GM19025 (cell line): ENCODE data around the gene UNC93B1.
"Not testable (repeated sequence)": the region's sequence is repeated elsewhere in the genome, so short reads cannot be mapped to it uniquely, and the experiment has no call there.

ENCODE experiments used
- ATAC-seq: cut with Tn5 transposase; IDR thresholded peaks from one replicate; pipeline ENCODE4 v1.9.1; 2021; ENCODE audit warnings: mild to moderate bottlenecking, low read depth, moderate library complexity; ENCODE audit not compliant: unreplicated experiment

The UNC93B1 gene

DNA sequence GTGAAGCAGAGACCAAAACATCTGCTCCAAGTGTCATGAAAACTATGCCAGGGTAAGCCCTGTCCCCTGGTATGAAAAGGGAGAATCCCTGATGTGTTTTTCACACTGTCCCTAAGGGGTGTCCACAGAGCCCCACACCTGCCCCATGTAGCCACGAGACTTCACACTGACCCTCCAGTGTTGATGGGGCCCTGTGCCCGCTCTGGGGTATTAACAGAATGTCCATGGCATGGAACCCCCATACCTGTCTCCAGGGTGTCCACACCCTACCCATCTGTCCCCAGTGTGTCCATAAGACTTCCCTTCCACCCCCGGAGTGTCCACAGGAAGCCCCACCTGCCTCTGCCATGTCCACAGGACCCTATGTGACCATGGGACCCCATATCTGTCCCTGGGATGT lies 8.8 kb downstream of the UNC93B1 start:
- not testable (repeated sequence) for ATAC-seq

DNA sequence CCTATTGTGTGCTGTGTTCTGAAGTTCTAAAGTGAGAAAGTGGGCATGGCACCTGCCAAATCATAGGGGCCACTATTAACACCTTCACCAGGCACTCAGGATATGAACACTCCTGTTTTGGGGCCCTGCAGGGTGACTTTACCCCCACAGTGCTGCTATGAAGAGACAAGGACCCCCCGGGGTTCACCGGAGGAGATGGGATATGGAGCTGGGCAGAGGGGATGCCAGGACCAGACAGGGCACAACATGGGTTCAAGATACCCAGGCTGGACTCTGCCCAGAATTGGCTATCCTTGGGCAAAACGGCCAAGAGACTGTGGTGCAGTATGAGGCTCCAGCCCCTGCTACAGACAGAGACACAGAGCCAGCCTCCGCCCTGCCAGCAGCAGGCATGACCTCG lies 9.5 kb downstream of the UNC93B1 start:
- ATAC-seq: not testable (repeated sequence)

DNA sequence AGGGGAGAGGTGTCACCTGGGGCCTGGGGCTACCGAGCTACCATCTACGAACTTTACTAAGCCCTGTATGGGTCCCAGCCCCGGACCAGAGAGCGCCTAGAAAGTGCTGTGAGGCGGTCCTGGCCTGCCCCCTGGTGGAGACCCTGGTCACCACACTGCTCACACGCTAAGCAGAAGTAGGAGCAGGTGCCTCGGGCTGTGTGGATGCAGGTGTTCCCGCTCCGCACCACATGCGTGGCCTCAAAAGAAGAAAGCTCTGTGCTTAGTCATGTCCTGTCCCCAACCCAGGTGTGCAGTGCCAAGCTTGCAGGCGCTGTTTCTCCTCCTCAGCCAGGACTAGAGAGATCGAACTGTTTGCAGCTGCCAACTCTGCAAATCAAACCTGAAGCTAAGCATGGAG lies 10.1 kb downstream of the UNC93B1 start:
- not testable (repeated sequence) for ATAC-seq

DNA sequence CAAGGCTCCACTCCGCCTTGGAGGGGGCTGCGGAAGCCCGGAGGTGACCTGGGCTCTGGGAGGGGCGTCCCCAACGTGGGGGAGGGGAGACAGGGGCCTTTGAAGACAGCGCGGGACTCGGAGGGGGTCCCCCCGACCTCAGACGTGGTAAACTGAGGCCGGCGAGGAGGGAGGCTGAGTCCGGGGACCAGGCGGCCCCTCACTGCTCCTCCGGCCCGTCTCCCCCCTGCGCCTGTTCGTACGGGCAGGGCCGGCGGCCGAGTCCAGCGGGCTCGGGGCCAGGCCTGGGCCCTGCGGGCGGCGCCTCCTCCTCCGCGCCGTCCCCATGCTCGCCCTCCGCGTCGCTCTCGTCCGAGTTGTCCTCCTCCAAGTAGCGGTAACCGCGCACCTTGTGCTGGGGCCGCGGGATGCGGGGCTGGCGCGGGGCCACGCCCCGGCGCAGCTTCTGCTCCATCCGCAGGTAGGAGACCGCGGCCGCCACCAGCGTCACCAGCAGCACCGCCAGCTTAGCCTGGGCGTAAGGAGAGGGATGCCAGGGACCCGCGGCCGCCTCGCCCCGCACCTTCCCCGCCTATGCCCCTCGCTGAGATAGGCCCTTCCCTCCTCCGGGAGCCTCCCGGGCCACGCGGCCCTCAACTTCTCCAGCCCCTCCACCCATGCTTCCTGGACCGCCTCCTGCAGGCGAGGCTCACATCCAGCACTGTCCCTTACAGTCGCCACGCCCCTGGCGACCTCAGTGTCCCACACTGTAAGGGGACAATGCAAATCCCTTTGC lies 12.4 kb downstream of the UNC93B1 start:
- not testable (repeated sequence) for ATAC-seq

DNA sequence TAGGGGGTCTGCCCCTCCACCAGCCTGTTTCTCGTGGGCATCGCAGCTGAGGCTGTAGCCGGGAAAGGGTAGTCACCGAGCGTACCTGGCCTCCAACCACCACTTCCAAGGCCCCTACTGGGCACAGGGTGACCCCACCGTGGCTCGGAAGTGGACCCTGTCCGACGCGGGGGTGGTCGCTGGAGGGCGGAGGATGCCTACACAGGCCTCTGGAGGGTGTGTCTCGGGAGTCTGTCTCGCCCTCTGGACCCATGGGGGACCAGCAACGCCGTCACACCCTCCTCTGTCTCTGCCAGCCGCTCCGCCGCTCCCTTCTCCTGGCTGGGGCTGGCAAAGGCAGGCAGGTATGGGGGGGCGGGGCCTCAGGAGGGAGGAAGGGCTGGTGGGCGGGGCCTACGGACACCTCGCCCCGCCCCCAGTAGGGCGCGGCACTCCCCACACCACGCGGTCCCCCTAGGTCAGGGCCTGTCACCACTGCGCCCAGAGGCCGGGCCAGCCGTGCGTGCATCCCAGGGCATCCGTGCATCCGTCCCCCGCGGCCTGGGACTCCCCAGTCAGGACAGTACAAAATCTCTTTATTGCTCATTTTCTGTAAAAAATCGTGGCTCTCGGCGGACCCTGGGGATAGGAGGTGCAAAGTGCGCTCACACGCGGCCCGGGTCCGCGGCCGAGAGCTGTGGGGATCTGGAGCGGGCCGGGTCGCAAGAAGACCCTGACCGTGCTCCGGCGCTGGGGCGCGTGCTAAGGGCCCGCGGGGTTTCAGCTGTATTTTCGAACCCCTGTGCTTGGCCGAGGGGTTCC lies 13.2 kb downstream of the UNC93B1 start:
- not testable (repeated sequence) for ATAC-seq

DNA sequence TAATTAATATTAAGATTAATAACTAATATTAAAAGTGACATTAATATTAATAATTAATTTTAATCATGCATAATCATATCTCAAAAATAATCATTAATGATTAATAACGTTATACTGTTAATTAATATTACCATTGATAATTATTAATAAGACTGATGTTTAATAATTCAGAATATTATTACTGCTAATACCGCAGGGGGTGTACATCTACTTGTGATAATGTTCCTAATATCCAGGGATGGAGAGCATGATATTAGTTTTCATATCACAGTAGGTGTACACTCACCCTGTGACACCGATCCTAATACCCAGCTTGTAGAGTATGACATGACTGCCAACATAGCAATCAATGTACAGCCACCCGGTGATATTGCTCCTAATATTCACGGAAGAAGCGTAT lies 18.6 kb downstream of the UNC93B1 start:
- ATAC-seq: not testable (repeated sequence)

DNA sequence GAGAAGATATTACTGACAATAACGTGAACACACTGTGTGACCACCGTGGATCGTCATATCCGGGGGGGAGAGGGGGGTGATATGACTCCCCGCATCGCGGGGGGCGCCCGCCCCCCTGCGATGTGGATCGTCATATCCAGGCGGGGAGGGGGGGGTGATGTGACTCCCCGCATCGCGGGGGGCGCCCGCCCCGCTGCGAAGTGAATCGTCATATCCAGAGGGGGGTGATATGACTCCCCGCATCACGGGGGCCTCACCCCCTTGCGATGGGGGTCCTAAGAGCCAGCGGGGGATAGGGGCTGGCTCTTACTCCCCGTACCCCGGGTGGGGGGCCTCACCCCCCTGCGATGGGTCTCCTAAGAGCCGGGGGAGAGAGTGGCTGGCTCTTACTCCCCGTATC lies 19.9 kb downstream of the UNC93B1 start:
- ATAC-seq: no peak

DNA sequence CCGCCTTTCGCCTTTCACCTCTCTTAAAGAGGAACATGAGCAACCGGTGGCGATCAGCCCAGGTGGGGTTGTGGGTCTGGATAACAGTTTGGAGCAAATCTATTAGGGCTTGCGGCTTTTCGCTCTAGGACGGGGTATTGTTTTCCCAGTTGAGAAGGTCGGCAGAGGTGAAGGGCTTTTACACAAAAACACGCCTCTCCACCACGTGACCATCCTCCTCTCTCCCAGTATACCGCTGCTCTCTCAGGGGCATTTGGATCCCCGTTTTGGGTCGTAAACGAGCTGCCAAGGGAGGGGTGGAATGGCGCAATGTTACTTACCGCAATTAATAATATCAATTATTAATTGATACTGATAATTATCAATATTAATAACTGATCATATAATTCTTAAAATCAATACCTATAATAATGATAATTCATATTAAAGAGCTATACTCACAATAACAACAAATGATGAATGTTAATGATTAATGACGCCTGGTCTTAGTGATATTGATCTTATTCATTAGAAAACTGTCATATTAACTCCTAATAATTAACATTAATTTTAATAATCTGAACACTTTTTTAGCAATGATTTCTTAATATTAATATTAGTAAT lies 21.5 kb downstream of the UNC93B1 start:
- not testable (repeated sequence) for ATAC-seq

DNA sequence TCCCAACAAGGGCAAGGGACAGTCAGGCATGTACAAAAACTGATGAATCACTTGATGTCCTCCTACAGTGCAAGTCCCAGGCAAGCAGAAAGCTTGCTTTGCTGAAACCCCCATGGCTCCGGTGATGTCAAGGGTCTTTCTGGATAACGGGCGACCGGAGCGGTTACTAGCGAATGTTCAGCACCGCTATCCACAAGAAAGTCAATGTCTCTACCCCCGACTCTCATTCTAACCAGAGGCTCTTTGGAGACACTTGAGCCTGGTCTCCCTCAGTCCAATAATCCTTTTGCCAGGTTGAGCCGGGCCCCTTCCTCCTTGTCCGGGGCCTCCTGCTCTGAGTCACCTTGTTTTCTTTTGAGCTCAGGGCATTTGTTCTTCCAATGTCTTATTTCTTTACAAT lies 22.7 kb downstream of the UNC93B1 start:
- ATAC-seq: not testable (repeated sequence)

DNA sequence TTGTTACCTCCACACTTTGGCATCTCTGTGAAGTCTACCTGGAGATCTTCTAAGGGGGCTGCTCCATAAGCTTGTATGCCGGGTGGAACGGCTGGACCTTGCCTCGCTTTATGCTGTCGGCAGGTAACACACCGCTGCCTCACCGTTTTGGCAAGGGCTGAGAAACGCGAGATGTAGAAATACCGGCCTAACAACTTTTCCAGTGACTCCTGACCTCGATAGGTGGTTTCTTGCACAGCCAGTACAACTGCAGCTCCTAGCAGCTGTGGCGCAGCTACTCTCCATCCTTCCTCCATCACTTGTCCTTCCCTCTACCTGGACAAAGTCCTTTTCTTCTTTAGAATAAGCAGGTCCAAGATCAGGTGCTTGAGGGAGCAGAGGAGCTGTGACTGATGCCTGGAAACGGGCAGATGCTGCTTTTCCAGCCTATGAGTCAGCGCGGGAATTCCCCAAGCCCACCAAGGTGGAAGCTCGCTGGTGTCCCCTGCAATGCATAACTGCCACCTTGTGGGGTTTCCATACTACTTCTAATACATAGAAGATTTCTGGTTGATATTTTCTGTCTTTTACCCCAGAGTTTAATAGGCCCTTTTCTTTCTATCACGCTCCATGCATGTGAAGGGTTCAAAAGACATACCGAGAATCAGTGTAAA lies 25.0 kb downstream of the UNC93B1 start:
- ATAC-seq: not testable (repeated sequence)

DNA sequence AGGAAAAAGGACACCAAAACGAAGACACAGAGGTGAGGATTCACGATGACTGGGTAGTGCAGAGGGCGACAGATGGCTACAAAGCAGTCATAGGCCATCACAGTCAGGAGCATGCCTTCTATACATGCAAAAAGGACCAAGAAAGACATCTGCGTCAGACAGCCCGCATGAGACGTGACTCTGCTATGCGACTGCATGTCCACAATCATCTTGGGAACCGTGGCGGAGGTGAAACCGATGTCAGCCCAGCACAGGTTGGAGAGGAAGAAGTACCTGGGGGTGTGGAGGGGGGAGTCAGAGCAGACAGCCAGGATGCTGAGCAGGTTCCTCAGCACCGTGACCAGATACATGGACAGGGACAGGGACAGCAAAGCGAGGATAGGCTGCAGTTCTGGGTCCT lies 29.2 kb downstream of the UNC93B1 start:
- not testable (repeated sequence) for ATAC-seq

DNA sequence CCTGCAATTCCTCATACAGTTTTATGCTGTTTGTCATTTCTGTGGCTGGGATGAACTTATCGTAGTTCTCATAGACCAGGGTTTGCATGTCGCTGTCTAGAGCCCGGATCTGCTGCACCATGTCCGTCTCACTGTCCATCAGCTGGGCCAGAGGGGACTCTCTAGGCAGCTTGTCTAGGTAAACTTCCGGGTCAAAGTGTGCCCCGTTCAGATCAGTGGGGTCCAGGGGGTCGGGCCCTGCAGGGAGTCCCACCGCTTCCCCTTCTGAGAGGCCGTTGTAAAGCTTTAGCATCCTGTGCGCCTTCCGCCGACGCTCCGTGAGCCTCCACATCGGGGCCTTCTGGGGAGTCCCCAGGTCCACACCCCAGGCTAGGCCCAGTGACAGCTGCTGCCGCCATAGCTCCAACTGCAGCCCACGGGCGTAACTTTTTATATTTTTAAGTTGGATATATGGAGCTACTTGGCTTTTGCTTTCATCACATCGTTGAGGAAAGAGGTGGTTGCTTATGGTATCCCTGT lies 38.0 kb downstream of the UNC93B1 start:
- ATAC-seq: not testable (repeated sequence)

DNA sequence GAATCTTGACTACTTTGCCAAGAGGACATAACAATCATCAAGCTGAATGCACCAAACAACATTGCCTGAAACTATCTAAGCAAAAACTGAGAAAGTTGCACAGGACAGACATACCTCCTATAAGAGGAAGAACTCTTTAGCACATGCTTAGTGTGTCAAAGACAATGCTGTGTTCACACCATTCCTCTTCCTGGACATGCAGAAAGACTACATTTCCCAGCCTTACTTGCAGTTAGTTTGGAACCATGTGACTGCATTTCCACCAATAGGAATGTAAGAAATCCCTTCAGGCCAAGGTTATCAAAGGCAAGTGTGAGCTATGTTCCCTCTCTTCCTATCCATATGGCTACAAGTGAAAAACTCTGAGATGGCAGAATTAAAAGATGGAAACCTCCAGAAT lies 39.2 kb downstream of the UNC93B1 start:
- ATAC-seq: not testable (repeated sequence)

DNA sequence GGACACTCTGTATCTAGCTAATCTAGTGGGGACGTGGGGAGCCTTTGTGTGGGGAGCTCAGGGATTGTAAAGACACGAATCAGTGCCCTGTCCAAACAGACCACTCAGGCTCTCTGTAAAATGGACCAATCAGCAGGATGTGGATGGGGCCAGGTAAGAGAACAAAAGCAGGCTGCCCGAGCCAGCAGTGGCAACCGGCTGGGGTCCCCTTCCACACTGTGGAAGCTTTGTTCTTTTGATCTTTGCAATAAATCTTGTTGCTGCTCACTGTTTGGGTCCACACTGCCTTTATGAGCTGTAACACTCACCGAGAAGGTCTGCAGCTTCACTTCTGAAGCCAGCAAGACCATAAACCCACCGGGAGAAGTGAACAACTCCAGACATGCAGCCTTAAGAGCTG lies 40.0 kb downstream of the UNC93B1 start:
- ATAC-seq: not testable (repeated sequence)

DNA sequence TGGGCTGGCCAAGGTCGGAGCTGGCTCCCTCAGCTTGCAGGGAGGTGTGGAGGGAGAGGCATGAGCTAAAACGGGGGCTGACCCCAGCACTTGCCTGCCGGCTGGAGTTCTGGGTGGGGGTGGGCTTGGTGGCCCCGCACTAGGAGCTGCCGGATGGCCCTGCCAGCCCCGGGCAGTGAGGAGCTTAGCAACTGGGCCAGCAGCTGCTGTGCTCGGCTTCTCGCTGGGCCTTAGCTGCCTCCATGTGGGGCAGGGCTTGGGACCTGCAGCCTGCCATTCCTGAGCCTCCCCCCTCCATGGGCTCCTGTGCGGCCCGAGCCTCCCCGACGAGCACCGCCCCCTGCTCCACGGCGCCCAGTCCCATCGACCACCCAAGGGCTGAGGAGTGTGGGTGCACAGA lies 40.7 kb downstream of the UNC93B1 start:
- ATAC-seq: not testable (repeated sequence)

DNA sequence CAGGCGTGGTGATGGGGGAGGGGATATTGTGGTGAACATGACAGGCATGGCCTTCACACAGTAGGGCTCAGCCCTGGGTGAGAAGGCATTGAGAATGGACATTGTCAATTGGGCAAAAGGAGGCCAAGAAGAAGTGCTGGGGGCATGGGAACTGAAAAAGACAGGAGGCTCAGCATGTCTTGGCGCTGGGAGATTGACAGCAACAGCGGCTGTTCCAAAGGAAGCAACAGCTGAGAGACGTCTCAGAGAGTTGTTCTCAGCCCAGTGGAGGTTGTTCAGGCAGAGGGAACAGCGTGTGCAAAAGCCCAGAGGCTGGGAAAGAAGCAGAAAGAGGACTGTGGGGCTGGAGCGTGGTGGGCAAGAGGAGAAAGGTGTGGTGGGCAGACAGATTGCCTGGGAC lies 47.7 kb downstream of the UNC93B1 start:
- ATAC-seq: not testable (repeated sequence)

DNA sequence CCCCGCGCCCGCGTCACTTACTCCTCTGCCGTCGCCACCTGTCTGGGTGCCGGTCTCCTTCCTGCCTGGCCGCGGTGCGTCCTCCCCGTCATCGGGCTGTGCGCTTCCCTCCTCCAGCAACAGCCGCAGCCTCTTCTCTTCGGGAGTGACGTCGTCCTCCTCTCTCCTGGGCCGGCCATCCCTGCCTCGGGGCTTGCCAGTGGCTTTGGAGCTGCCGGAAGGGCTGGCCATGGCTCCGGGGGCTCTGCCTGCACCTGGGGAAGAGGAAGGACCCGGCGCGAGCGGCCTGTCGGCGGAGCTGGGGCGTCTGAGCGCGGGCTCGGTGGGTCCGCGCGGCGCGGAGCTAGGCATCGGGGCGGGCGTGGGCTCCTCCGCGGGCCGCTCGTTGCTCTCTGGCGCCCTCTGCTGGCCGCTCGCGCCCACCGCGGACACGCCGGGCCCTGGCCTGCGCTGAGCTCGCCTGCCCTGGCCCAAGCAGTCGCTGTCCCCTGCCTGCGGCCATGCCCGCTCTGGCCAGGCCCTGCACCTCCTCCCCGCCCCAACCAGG lies 48.4 kb downstream of the UNC93B1 start:
- not testable (repeated sequence) for ATAC-seq

DNA sequence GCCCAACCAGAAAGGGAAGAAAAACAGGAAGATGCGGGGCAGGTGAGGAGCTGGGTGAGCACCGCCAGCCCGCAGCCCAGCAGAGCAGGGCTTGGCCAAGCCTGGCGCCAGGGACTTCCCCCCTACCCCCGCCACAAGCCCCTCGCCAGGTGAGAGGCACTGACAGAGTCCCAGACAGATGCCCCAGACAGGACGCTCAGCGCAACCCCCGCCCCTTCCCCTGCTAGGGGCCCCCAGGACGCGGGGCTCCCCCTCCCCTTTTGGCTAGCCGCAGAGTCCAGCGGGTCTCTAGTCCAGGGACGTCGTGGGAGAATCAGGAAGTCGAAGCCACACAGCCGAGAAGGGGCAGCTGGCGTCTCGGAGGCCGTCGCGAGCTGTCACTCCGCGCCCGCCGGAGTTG lies 48.9 kb downstream of the UNC93B1 start:
- not testable (repeated sequence) for ATAC-seq

DNA sequence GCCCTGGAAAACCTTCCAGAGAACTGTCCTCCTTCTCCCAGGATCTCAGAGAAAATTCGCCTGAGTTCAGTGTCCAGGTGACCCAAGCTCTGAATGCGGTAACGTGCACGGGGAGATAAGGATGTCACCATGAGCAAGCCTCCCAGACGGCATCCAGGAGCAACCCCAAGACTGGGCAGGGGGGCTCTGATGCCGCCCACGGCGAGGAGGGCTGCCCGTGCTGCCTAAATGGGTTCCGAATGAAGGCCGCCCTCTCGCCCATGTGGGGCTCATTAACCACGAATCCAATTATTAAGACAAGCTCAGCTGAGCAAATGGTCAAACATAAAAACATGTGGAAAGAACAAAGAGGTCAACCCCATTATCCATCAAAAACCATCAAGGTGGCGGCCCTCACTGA lies 49.6 kb downstream of the UNC93B1 start:
- not testable (repeated sequence) for ATAC-seq

DNA sequence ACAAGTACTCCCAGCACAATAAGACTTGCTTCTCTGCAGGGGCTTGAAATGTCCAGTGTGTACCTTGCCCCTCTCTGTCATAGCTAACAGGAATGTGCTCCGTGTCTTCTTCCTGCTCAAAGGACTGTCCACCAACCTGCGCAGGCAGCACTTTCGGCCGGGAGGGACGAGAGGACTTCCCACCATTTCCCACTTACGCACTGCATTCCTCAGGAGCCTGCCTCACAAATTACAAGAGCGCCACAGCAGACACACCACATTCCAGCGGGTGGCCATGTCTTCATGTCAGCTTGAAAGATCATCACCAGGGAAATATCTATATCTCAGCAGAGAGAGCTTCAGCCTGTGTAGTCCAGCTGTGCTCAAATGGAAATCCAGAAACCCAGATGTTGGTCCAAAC lies 53.2 kb downstream of the UNC93B1 start:
- not testable (repeated sequence) for ATAC-seq
